PC-3 (cell line): ENCODE data around the gene PRR5L.

ENCODE experiments used
- EZH2 ChIP-seq: fragments of 300-600 bp; sonication (generic); IDR thresholded peaks from one replicate; pipeline ENCODE4 v1.6.1; 2017; ENCODE audit warnings: antibody characterized with exemption, mild to moderate bottlenecking, low read length; ENCODE audit not compliant: unreplicated experiment
- EZH2phosphoT487 ChIP-seq: fragments of 300-600 bp; sonication (generic); IDR thresholded peaks from 2 replicates; pipeline ENCODE4 v1.6.1; 2018; ENCODE audit warnings: mild to moderate bottlenecking, antibody characterized with exemption, low read length, borderline replicate concordance
- TF ChIP-seq, protein P1 (sequence below): fragments of 300-600 bp; sonication (generic); conservative IDR thresholded peaks from 2 replicates; pipeline ENCODE4 v1.5.1; 2017; ENCODE audit warnings: antibody characterized with exemption, low read depth, mild to moderate bottlenecking, low read length

DNA sequence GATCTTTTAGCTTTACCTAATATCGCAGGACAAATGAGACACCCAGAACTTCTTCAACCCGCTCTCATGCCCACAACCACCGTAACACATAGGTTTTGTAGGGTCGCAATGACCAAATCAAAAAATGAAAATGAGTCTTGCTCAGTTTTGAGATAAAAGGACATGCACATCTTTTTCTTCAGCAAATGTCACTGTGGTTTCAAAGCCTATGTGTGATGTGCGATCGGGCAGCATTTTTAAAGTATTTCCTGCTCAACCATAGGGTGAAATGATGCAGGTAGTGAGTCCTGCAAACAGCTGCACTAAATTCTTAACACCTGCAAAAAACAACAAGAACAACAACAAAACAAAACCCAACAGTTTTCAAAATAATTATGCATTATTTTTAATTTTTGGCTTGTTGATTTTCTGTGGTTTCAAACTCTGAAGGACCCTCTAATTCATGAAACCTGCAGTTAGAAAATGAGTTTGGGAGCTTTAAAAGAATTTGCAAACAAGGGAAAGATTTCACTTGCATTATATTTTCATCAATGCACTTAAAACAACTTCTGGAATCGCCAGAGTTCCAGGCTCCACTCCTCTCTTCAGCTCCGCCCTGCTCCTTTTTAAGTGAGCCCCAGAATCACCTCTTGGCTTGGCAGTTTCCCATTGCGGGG lies 79.4 kb downstream of the PRR5L start:
- TF ChIP-seq, protein P1, sequence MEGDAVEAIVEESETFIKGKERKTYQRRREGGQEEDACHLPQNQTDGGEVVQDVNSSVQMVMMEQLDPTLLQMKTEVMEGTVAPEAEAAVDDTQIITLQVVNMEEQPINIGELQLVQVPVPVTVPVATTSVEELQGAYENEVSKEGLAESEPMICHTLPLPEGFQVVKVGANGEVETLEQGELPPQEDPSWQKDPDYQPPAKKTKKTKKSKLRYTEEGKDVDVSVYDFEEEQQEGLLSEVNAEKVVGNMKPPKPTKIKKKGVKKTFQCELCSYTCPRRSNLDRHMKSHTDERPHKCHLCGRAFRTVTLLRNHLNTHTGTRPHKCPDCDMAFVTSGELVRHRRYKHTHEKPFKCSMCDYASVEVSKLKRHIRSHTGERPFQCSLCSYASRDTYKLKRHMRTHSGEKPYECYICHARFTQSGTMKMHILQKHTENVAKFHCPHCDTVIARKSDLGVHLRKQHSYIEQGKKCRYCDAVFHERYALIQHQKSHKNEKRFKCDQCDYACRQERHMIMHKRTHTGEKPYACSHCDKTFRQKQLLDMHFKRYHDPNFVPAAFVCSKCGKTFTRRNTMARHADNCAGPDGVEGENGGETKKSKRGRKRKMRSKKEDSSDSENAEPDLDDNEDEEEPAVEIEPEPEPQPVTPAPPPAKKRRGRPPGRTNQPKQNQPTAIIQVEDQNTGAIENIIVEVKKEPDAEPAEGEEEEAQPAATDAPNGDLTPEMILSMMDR: no peak
- TF ChIP-seq EZH2 (no peak), EZH2phosphoT487 (no peak)
